ENCODE results near the gene LPP.

- no peak for TF ChIP-seq CTCF (conservative IDR thresholded peaks at IDR 0.05; ENCODE audit: low read depth, low read length)
- no peak for TF ChIP-seq RCOR1 (IDR thresholded peaks at IDR 0.05; ENCODE audit: insufficient replicate concordance, low read length)
- TF ChIP-seq POLR2A (IDR thresholded peaks at IDR 0.05; ENCODE audit: low read depth, low read length) = no peak
- no peak for TF ChIP-seq MAFK (IDR thresholded peaks at IDR 0.05; ENCODE audit: low read depth, low read length)
- no peak for TF ChIP-seq MAZ (IDR thresholded peaks at IDR 0.05; ENCODE audit: borderline replicate concordance, low read depth, low read length)
- TF ChIP-seq CEBPB (IDR thresholded peaks at IDR 0.05; ENCODE audit: low read depth, low read length) = no peak
- TF ChIP-seq, protein P1, sequence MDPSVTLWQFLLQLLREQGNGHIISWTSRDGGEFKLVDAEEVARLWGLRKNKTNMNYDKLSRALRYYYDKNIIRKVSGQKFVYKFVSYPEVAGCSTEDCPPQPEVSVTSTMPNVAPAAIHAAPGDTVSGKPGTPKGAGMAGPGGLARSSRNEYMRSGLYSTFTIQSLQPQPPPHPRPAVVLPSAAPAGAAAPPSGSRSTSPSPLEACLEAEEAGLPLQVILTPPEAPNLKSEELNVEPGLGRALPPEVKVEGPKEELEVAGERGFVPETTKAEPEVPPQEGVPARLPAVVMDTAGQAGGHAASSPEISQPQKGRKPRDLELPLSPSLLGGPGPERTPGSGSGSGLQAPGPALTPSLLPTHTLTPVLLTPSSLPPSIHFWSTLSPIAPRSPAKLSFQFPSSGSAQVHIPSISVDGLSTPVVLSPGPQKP (IDR thresholded peaks at IDR 0.05; ENCODE audit: borderline replicate concordance, low read depth, low read length) = no peak
- no peak for TF ChIP-seq RFX5 (IDR thresholded peaks at IDR 0.05; ENCODE audit: low read depth, low read length)
- TF ChIP-seq RAD21 (IDR thresholded peaks at IDR 0.05; ENCODE audit: low read length) = no peak
- no peak for TF ChIP-seq CHD1 (IDR thresholded peaks at IDR 0.05; ENCODE audit: low read depth, low read length)
- TF ChIP-seq MXI1 (IDR thresholded peaks at IDR 0.05; ENCODE audit: borderline replicate concordance, low read depth, low read length) = no peak
- TF ChIP-seq NFE2L2 (IDR thresholded peaks at IDR 0.05; ENCODE audit: low read depth, low read length) = no peak
- no peak for TF ChIP-seq BHLHE40 (IDR thresholded peaks at IDR 0.05; ENCODE audit: low read depth, low read length)
- TF ChIP-seq SMC3 (IDR thresholded peaks at IDR 0.05; ENCODE audit: low read depth, low read length) = no peak
Observed at GRCh38 chr3:188442430-188442829, 288.5 kb downstream of the LPP start.
